HG03469 (cell line): ENCODE results near the gene TSHR.
"Not testable (repeated sequence)": the region's sequence is repeated elsewhere in the genome, so short reads cannot be mapped to it uniquely, and the experiment has no call there.

ENCODE experiments used
- ATAC-seq: cut with Tn5 transposase; IDR thresholded peaks from one replicate; pipeline ENCODE4 v1.9.1; 2021; ENCODE audit warnings: mild to moderate bottlenecking, moderate library complexity, moderate number of reproducible peaks; ENCODE audit not compliant: unreplicated experiment

The TSHR gene

GRCh38 chr14:80988735-80989429, 33.5 kb downstream of the TSHR start:
- ATAC-seq, result no peak

- no peak for ATAC-seq
These were observed 37.2 kb downstream of the TSHR start for GRCh38 chr14:80992580-80992979.

- ATAC-seq, result peak; percentile 85
These were observed 40.9 kb downstream of the TSHR start for GRCh38 chr14:80996049-80996901.

GRCh38 chr14:81001447-81001846, 46.0 kb downstream of the TSHR start:
- ATAC-seq, result no peak

GRCh38 chr14:81004575-81004974, 49.2 kb downstream of the TSHR start:
- ATAC-seq, result no peak

- no peak for ATAC-seq
These were observed 50.3 kb downstream of the TSHR start for GRCh38 chr14:81005540-81006228.

- no peak for ATAC-seq
These were observed 50.8 kb downstream of the TSHR start for GRCh38 chr14:81006266-81006665.

GRCh38 chr14:81007131-81007530, 51.7 kb downstream of the TSHR start:
- no peak for ATAC-seq

GRCh38 chr14:81009346-81009745, 53.9 kb downstream of the TSHR start:
- ATAC-seq, result no peak

- ATAC-seq, result no peak
These were observed 62.8 kb downstream of the TSHR start for GRCh38 chr14:81018251-81018650.

GRCh38 chr14:81018684-81019083, 63.3 kb downstream of the TSHR start:
- ATAC-seq, result no peak

- not testable (repeated sequence) for ATAC-seq
These were observed 63.7 kb downstream of the TSHR start for GRCh38 chr14:81019113-81019512.

- ATAC-seq, result no peak
These were observed 67.8 kb downstream of the TSHR start for GRCh38 chr14:81023095-81023710.

GRCh38 chr14:81028461-81028860, 73.0 kb downstream of the TSHR start:
- no peak for ATAC-seq

- no peak for ATAC-seq
These were observed 76.1 kb downstream of the TSHR start for GRCh38 chr14:81031488-81031887.

- ATAC-seq, result no peak
These were observed 78.3 kb downstream of the TSHR start for GRCh38 chr14:81033698-81034240.

GRCh38 chr14:81042438-81042837, 87.0 kb downstream of the TSHR start:
- no peak for ATAC-seq

GRCh38 chr14:81051547-81051946, 96.1 kb downstream of the TSHR start:
- no peak for ATAC-seq

- not testable (repeated sequence) for ATAC-seq
These were observed 98.6 kb downstream of the TSHR start for GRCh38 chr14:81054057-81054456.

GRCh38 chr14:81055971-81056370, 100.5 kb downstream of the TSHR start:
- ATAC-seq, result no peak

GRCh38 chr14:81062380-81062779, 107.0 kb downstream of the TSHR start:
- no peak for ATAC-seq
